Measurements from ENCODE around the gene SNTB2. TPM values are rescaled to one million over a fixed set of nuclear protein-coding genes. Genes with fewer than 3 reads are reported as not detected.

SNTB2 gene
- total and polyA plus RNA-seq, 9 of the 15 experiments (the other 6 are each of a cell fraction or from before 2014, with no cell fraction given): 1.2 to 13.7 (median 5.7) TPM

GRCh38 chr16:69306031-69306430 is 119.1 kb downstream of the SNTB2 start:
- Histone ChIP-seq H3K4me3 (no peak overlapping the region), H4K20me1 (replicated peaks; ENCODE audit: control insufficient read depth, insufficient read depth, low read length) (no peaks in the 10 kb centered on the region), H3K27ac (ENCODE audit: extremely low read depth, low read depth, low read length) (no peak overlapping the region), H2AFZ (ENCODE audit: low read depth, low read length) (no peak overlapping the region), H3K27me3 (ENCODE audit: control insufficient read depth in 2 of 2, insufficient read depth in 2 of 2, low read length in 2 of 2) (no peaks in the 10 kb centered on the region), H3K4me1 (replicated peaks in 1 of 2; ENCODE audit: control insufficient read depth in 2 of 2, insufficient read depth in 2 of 2, low read length in 2 of 2) (peaks cover 2% of the 10 kb centered on the region in 2 experiments; a peak in 2 of 5 replicates), H3K36me3 (ENCODE audit: control insufficient read depth, insufficient read depth, low read length) (no peaks in the 10 kb centered on the region; the same call in 2 of the 3 replicates), H3K9me3 (replicated peaks; ENCODE audit: control insufficient read depth, insufficient read depth, low read depth, low read length) (no peaks in the 10 kb centered on the region), H3K9me1 (ENCODE audit: control insufficient read depth, insufficient read depth, low read length) (no peaks in the 10 kb centered on the region), H3K9ac (ENCODE audit: insufficient read depth in 1 of 2, low read depth in 2 of 2, low read length in 2 of 2) (no peak overlapping the region), H3K4me2 (ENCODE audit: insufficient read depth, low read length) (no peak overlapping the region), H3K79me2 (ENCODE audit: control insufficient read depth, insufficient read depth, low read length) (no peaks in the 10 kb centered on the region)
- intact Hi-C loops (cut with micrococcal nuclease) (loop anchor here (10.0 kb wide), 1 partner anchor 461 kb away; the partner anchor contains the start of gene TANGO6), in situ Hi-C loops (cut with MboI) (no loop called here)
- BruUV-seq (replicated peaks): no TSS peak
- 20% methylated on average over 1 of the region's 1 CpG for WGBS (ENCODE audit: insufficient coverage, low coverage, missing lambda C conversion rate)
- ChIA-PET CTCF (ENCODE audit: low intra/inter-chr PET ratio) (no interaction called here), POLR2A (no interaction called here)
- ATAC-seq (no peak), FAIRE-seq (no peak), DNase-seq (ENCODE audit: extremely low read depth in 1 of 4, low spot score in 3 of 4) (no peak)
- no peak for TF ChIP-seq CLOCK (CRISPR knock-in tag; IDR thresholded peaks at IDR 0.05; ENCODE audit: borderline replicate concordance)
- no peak for TF ChIP-seq GTF2F1 (IDR thresholded peaks at IDR 0.05; ENCODE audit: low read depth, low read length)
- TF ChIP-seq MAFG (tag; conservative IDR thresholded peaks at IDR 0.05): no peak
- no peak for TF ChIP-seq HMGN3 (IDR thresholded peaks at IDR 0.05; ENCODE audit: borderline replicate concordance, extremely low read depth, insufficient read length, low read depth, low read length)
- TF ChIP-seq SIN3A (IDR thresholded peaks at IDR 0.05; ENCODE audit: borderline replicate concordance in 2 of 2, control insufficient read depth in 1 of 2, low read depth in 2 of 2, low read length in 2 of 2): no peak
- TF ChIP-seq STAT5A (IDR thresholded peaks at IDR 0.05; ENCODE audit: borderline replicate concordance, low read length): no peak
- no peak for TF ChIP-seq ZNF311 (CRISPR knock-in tag; IDR thresholded peaks at IDR 0.05)
- no peak for TF ChIP-seq MXI1 (IDR thresholded peaks at IDR 0.05; ENCODE audit: low read depth, low read length)
- no peak for TF ChIP-seq RREB1 (CRISPR knock-in tag; IDR thresholded peaks at IDR 0.05)
- TF ChIP-seq MECOM (CRISPR knock-in tag; IDR thresholded peaks at IDR 0.05): no peak
- TF ChIP-seq PKNOX1 (IDR thresholded peaks at IDR 0.05): no peak

Data from K562 (cell line).